Thymus (tissue), 14 donors: ENCODE results near the gene SARM1. TPM values are rescaled to one million over a fixed set of nuclear protein-coding genes. Genes with fewer than 3 reads are reported as not detected.

Source experiments
- DNase-seq, 9 donors: peaks; one replicate each; pipeline ENCODE4 v3.0.0-alpha.2; 2013; ENCODE audit warnings: low spot score in 9 of 9, low read depth in 6 of 9, missing footprints in 1 of 9
- H3K27ac ChIP-seq, 2 donors: one replicate each; pipeline ENCODE4 v1.5.1; 2013; ENCODE audit warnings: control low read depth in 1 of 2, low read depth in 1 of 2, low read length in 1 of 2, mild to moderate bottlenecking in 1 of 2, moderate library complexity in 1 of 2
- H3K27me3 ChIP-seq, 2 donors: one replicate each; pipeline ENCODE4 v1.5.1; 2013; ENCODE audit warnings: low read length in 1 of 2; ENCODE audit not compliant: control insufficient read depth in 2 of 2, insufficient read depth in 1 of 2
- H3K36me3 ChIP-seq, 2 donors: one replicate each; pipeline ENCODE4 v1.5.1; 2013; ENCODE audit warnings: low read length in 1 of 2, mild to moderate bottlenecking in 1 of 2, moderate library complexity in 1 of 2; ENCODE audit not compliant: control insufficient read depth in 2 of 2, insufficient read depth in 2 of 2
- H3K4me1 ChIP-seq, 2 donors: one replicate each; pipeline ENCODE4 v1.5.1; 2013; ENCODE audit warnings: low read length in 2 of 2; ENCODE audit not compliant: control insufficient read depth in 2 of 2, insufficient read depth in 2 of 2
- H3K4me3 ChIP-seq, 2 donors: one replicate each; pipeline ENCODE4 v1.5.1; 2013; ENCODE audit warnings: low read length in 2 of 2, control low read depth in 1 of 2, mild to moderate bottlenecking in 1 of 2
- H3K9me3 ChIP-seq, 2 donors: one replicate each; pipeline ENCODE4 v1.5.1; 2013; ENCODE audit warnings: low read length in 1 of 2, mild to moderate bottlenecking in 1 of 2; ENCODE audit not compliant: control insufficient read depth in 2 of 2, insufficient read depth in 1 of 2
- WGBS: extraction: QIAGEN DNeasy Blood & Tissue Kit; methylation state at CpG from one replicate; pipeline ENCODE4 v1.1.7; 2013; 5-methylcytosine and 5-hydroxymethylcytosine counted together
- long read RNA-seq, 10 donors: transcript quantifications; one replicate each; lab custom pipeline, GENCODE V29; 2026
- polyA plus RNA-seq: library from polyadenylated mRNA; stranded (reverse); fragments of 200-250 nt; gene quantifications from one replicate; pipeline ENCODE4 v1.2.3, GENCODE V29; 2013
- total RNA-seq: library from RNA; stranded (reverse); fragments of 120-200 nt; gene quantifications from one replicate; pipeline ENCODE4 v1.2.4, GENCODE V29; 2013
- donor health status: healthy.

The SARM1 gene
- total RNA-seq (1.2 TPM), polyA plus RNA-seq (5.4 TPM)
- long read RNA-seq, donor 1 = 0 reads
- long read RNA-seq, donor 2 = 0 reads
- long read RNA-seq, donor 3, partial matches to known transcripts = 29 of 29 reads
- long read RNA-seq, donor 3, other reads (novel, unspliced or antisense) = 0 of 29 reads
- long read RNA-seq, donor 4 = 0 reads
- long read RNA-seq, donor 5 = 0 reads
- long read RNA-seq, donor 6, partial matches to known transcripts = 0 of 5 reads
- long read RNA-seq, donor 6, other reads (novel, unspliced or antisense) = 5 of 5 reads
- long read RNA-seq, donor 7, full-length matches to known transcripts = 1 of 1 reads
- long read RNA-seq, donor 7, partial matches to known transcripts = 0 of 1 reads
- long read RNA-seq, donor 7, other reads (novel, unspliced or antisense) = 0 of 1 reads
- long read RNA-seq, donor 8 = 0 reads
- long read RNA-seq, donor 9 = 0 reads
- long read RNA-seq, donor 10 = 0 reads

- peak within 1 kb of the TSS; percentile 44 to 68 for H3K4me3 ChIP-seq
- no peaks in the 10 kb centered on the region for H3K36me3 ChIP-seq
- H3K9me3 ChIP-seq = peaks cover 0 to 1% of the 10 kb centered on the region in 2 donors
- peaks cover 8 to 50% of the 10 kb centered on the region in 2 donors for H3K27me3 ChIP-seq
- WGBS = under 1% methylated on average over 80 of the region's 80 CpGs
- H3K4me1 ChIP-seq = peaks cover 10 to 14% of the 10 kb centered on the region in 2 donors
- H3K27ac ChIP-seq = peak within 1 kb of the TSS in 1 of 2 donors; percentile 36
- peak in 7 of 9 donors; percentile 9 to 59 (median 43) for DNase-seq
Measured at GRCh38 chr17:28371245-28372202, at the start of gene SARM1. SARM1 (plus strand) TSS chr17:28371694; CDS start chr17:28372033, 339 bp downstream.

DNA sequence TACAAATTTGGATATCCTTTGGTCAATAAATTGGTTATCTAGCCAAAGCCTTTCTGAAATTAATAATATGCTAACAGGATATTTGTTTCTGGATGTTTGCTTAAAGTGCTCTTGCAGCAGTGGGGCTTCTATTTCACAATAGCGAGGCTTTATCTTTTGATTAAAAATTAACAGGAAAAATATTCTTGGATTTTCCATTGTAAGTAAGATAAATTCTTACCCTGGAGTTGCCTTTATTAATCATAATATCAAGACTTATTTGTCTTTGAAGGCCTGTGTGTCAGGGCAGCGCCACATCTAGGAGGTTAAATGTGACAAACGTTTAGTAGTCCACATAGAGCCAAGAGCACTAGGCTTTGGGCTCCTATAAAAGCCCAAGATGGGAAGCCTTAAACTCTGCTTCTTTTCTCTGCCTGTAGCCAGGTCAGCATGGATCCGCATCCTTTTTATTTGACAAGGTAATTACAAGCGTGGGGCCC lies 47.2 kb upstream of the SARM1 start:
- DNase-seq = no peak
- H3K27ac ChIP-seq = no peak overlapping the region
- no peaks in the 10 kb centered on the region for H3K27me3 ChIP-seq
- WGBS = 96% methylated on average over 5 of the region's 5 CpGs
- H3K4me3 ChIP-seq = no peak overlapping the region
- H3K36me3 ChIP-seq = peaks cover 23 to 29% of the 10 kb centered on the region in 2 donors
- peaks cover 8 to 10% of the 10 kb centered on the region in 2 donors for H3K4me1 ChIP-seq
- H3K9me3 ChIP-seq = no peaks in the 10 kb centered on the region

DNA sequence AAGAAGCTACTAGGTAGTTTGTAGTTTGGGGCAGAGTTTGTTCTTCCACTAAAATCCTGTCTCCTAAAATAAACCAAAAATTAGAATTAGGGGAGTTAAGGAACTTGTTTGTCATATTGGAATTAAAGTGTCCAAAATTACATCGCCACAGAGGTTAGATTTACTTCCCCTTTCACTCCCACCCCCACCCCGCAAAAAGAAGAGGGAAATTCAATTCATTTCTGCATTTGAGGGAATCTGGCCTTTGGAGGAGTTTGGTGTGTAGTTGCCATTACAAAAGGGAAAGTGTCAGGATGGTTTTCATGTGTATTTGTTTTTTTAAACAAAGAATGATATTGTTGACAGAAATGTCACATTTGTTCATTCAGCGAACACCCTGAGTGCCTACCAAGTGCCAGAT lies 46.7 kb upstream of the SARM1 start:
- no peak overlapping the region for H3K27ac ChIP-seq
- no peaks in the 10 kb centered on the region for H3K27me3 ChIP-seq
- peaks cover 25 to 32% of the 10 kb centered on the region in 2 donors for H3K36me3 ChIP-seq
- 82% methylated on average over 3 of the region's 3 CpGs for WGBS
- no peak overlapping the region for H3K4me3 ChIP-seq
- peaks cover 3 to 6% of the 10 kb centered on the region in 2 donors for H3K4me1 ChIP-seq
- no peak for DNase-seq
- H3K9me3 ChIP-seq = no peaks in the 10 kb centered on the region

DNA sequence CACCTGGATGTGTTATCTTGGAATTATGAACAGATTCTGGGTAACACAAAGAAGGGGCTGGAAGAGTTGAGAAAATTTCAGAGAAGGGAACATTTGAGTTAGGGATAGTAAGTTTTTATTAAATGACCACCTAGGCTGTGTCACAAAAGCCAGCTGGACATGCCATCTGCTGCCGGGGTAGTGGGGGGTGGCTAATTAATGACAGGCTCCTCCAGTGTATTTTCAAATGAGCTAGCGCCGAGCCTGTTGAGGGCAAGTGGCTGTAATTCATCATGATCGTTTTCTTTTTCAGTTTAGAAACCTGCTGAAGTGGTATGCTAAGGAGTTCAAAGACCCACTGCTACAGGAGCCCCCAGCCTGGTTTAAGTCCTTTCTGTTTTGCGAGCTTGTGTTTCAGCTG lies 46.3 kb upstream of the SARM1 start:
- no peaks in the 10 kb centered on the region for H3K9me3 ChIP-seq
- no peak for DNase-seq
- no peak overlapping the region for H3K27ac ChIP-seq
- no peak overlapping the region for H3K4me3 ChIP-seq
- no peaks in the 10 kb centered on the region for H3K27me3 ChIP-seq
- H3K36me3 ChIP-seq = peaks cover 28 to 32% of the 10 kb centered on the region in 2 donors
- H3K4me1 ChIP-seq = peaks cover 2% of the 10 kb centered on the region in 2 donors
- WGBS = 98% methylated on average over 5 of the region's 5 CpGs

DNA sequence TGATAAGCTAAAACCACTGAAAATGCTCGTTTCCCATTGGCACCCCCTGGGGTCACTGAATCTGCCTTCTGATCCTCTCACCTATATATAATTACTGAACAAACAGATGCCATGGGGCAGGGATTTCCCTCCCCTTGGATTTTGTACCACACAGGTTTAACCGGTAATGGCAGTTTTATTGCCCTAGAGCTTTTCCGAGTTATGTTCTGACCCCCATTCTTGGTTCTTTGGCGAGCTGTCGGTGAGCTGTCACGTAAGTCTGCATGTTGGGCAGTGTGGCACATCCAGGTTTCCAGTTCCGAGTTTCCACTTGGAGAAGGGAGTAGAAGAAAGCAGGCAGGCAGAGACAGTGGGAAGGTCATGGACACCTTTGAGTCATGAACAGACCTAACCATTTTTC lies 45.4 kb upstream of the SARM1 start:
- Histone ChIP-seq H3K27ac (no peak overlapping the region), H3K4me3 (no peak overlapping the region), H3K27me3 (no peaks in the 10 kb centered on the region), H3K36me3 (peaks cover 37% of the 10 kb centered on the region in 2 donors), H3K4me1 (no peaks in the 10 kb centered on the region), H3K9me3 (no peaks in the 10 kb centered on the region)
- DNase-seq = no peak
- WGBS = 96% methylated on average over 7 of the region's 7 CpGs

DNA sequence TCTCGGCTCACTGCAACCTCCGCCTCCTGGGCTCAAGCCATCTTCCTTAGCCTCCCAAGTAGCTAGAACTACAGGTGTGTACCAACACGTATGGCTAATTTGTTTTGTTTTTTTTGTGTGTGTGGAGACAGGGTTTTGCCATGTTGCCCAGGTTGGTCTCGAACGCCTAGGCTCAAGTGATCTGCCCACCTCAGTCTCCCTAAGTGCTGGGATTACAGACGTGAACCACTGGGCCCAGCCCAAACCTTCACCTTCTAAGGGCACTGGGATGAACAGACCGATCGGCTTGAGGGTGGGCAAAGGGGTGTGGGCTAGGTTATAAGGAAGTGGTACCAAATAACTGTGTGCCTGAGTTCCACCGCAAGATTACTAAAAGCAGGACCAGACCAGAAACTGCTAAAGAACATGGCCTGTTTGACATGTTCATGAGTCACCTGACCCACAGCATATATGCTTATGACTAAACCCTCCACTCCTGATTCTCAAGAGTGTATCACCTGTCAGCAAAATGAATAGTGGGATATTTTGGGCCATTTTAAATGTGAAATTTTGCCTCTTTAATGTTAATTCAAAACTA lies 44.4 kb upstream of the SARM1 start:
- 98% methylated on average over 9 of the region's 9 CpGs for WGBS
- peaks cover 44 to 45% of the 10 kb centered on the region in 2 donors for H3K36me3 ChIP-seq
- H3K4me3 ChIP-seq = no peak overlapping the region
- H3K27ac ChIP-seq = no peak overlapping the region
- no peaks in the 10 kb centered on the region for H3K4me1 ChIP-seq
- H3K27me3 ChIP-seq = no peaks in the 10 kb centered on the region
- H3K9me3 ChIP-seq = no peaks in the 10 kb centered on the region
- DNase-seq = no peak

DNA sequence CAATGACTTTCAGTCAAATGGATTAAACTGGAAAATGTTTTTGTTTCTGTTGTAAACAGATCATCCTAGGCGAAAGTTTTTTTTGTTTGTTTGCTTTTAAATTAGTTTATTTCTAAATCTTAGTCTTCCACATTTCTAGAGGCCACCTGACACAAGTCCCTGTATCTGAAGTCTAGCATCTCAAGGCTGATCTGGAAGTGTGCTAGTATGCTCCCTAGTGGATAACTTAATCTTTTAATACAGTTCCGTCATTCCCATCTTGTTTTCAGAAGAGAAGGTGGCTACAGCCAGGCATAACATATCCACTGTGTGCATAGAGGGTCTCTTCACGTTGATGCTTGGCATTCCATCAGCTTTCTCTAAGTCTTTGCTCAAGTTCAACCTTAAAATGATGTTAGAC lies 43.8 kb upstream of the SARM1 start:
- no peak for DNase-seq
- Histone ChIP-seq H3K27ac (no peak overlapping the region), H3K4me1 (no peaks in the 10 kb centered on the region), H3K4me3 (no peak overlapping the region), H3K36me3 (peaks cover 44 to 45% of the 10 kb centered on the region in 2 donors), H3K9me3 (no peaks in the 10 kb centered on the region), H3K27me3 (no peaks in the 10 kb centered on the region)
- 94% methylated on average over 3 of the region's 3 CpGs for WGBS

- no peak for DNase-seq
- 96% methylated on average over 4 of the region's 4 CpGs for WGBS
- Histone ChIP-seq H3K4me3 (no peak overlapping the region), H3K27ac (no peak overlapping the region), H3K27me3 (no peaks in the 10 kb centered on the region), H3K4me1 (no peaks in the 10 kb centered on the region), H3K9me3 (no peaks in the 10 kb centered on the region), H3K36me3 (peaks cover 44 to 45% of the 10 kb centered on the region in 2 donors)
Measured at GRCh38 chr17:28328325-28328724, 43.2 kb upstream of the SARM1 start.
